ENCODE measurements around the gene UBASH3B.
"Not testable (repeated sequence)": the region's sequence is repeated elsewhere in the genome, so short reads cannot be mapped to it uniquely, and the experiment has no call there.

The UBASH3B gene

DNA sequence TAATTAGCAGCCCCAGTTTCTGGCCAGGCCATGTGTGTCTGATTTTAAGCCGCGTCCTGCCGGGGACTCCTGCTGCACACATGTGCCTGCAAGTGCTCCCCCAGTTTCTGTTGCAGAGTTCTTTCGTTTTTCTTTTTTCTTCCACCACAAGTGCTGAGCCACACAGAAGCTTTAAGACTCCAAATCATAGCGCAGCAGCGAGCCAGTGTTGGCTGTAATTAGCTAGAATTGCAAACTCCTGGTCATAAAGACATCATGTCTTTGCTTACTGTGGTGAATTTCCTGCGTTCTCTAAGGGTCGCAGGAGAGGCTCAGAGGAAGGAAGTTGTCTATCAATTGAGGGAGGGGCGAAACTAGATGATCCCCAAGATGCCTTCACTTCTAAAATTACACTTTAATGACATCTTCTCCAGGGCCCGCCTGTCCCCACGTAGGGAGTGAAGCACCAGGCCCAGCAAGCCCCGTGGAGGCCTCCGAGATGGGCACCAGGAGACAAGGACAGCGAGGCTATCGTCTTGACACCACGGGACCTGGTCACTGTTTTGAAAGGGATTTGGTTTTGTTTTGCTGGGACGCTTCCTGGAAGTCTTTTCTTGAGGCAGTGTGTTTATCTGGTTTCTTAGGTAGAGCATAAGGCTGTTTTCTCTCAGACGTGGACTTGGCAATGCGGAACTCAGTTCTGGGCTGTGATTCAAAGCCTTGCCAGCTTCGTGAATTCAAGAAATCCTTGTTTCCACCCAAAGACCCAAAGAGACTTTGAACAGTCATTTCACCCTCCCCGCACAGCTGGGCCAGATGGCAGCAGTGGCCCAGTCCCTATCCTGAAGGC lies 71.8 kb downstream of the UBASH3B start:
- Histone ChIP-seq H3K9me3 (ENCODE audit: control insufficient read depth in 2 of 2, low read length in 2 of 2) (no peaks in the 10 kb centered on the region), H3K36me3 (ENCODE audit: control insufficient read depth in 2 of 2, insufficient read depth in 2 of 2, low read length in 2 of 2) (no peaks in the 10 kb centered on the region), H3K4me3 (ENCODE audit: low read length in 2 of 2) (no peak overlapping the region), H3K27ac (ENCODE audit: low read depth in 2 of 2, low read length in 2 of 2) (peak overlapping the region; percentile 57 to 72), H3K9ac (ENCODE audit: low read depth in 1 of 2, low read length in 2 of 2) (peak overlapping the region in 1 of 2 donors; percentile 41), H3K4me1 (ENCODE audit: control insufficient read depth in 2 of 2, insufficient read depth in 2 of 2, low read length in 2 of 2) (peaks cover 0 to 8% of the 10 kb centered on the region in 2 donors), H3K27me3 (ENCODE audit: control insufficient read depth in 2 of 2, insufficient read depth in 2 of 2, low read length in 2 of 2) (no peaks in the 10 kb centered on the region)

DNA sequence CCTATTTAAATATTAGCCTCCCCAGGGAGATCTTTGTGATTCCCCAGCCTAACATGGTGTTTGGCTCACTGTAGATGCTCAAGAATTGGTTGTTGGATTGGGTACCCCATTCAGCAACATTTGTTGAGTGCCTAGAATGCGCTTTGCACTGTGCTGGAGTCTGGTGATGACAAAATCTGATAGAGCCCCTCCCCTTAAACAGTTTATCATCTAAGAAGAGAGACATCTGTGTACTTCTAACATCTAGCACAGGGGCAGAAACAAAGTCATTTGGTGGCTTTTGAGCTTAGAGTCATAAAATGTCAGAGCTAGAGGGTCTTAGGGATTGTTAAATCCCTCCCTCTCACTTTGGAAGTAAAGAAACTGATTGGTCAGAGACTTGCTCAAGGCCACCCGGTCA lies 73.0 kb downstream of the UBASH3B start:
- Histone ChIP-seq H3K36me3 (ENCODE audit: control insufficient read depth in 2 of 2, insufficient read depth in 2 of 2, low read length in 2 of 2) (no peaks in the 10 kb centered on the region), H3K27me3 (ENCODE audit: control insufficient read depth in 2 of 2, insufficient read depth in 2 of 2, low read length in 2 of 2) (no peaks in the 10 kb centered on the region), H3K4me1 (ENCODE audit: control insufficient read depth in 2 of 2, insufficient read depth in 2 of 2, low read length in 2 of 2) (peaks cover 0 to 10% of the 10 kb centered on the region in 2 donors), H3K27ac (ENCODE audit: low read depth in 2 of 2, low read length in 2 of 2) (no peak overlapping the region), H3K9ac (ENCODE audit: low read depth in 1 of 2, low read length in 2 of 2) (no peak overlapping the region), H3K4me3 (ENCODE audit: low read length in 2 of 2) (no peak overlapping the region), H3K9me3 (ENCODE audit: control insufficient read depth in 2 of 2, low read length in 2 of 2) (no peaks in the 10 kb centered on the region)

GRCh38 chr11:122729139-122729538 lies 73.6 kb downstream of the UBASH3B start:
- Histone ChIP-seq H3K4me1 (ENCODE audit: control insufficient read depth in 2 of 2, insufficient read depth in 2 of 2, low read length in 2 of 2) (peaks cover 0 to 10% of the 10 kb centered on the region in 2 donors), H3K4me3 (ENCODE audit: low read length in 2 of 2) (no peak overlapping the region), H3K9me3 (ENCODE audit: control insufficient read depth in 2 of 2, low read length in 2 of 2) (no peaks in the 10 kb centered on the region), H3K9ac (ENCODE audit: low read depth in 1 of 2, low read length in 2 of 2) (no peak overlapping the region), H3K27me3 (ENCODE audit: control insufficient read depth in 2 of 2, insufficient read depth in 2 of 2, low read length in 2 of 2) (no peaks in the 10 kb centered on the region), H3K36me3 (ENCODE audit: control insufficient read depth in 2 of 2, insufficient read depth in 2 of 2, low read length in 2 of 2) (no peaks in the 10 kb centered on the region), H3K27ac (ENCODE audit: low read depth in 2 of 2, low read length in 2 of 2) (no peak overlapping the region)

- not testable (repeated sequence) for H3K36me3 ChIP-seq (ENCODE audit: control insufficient read depth in 2 of 2, insufficient read depth in 2 of 2, low read length in 2 of 2); H3K9me3 ChIP-seq (ENCODE audit: control insufficient read depth in 2 of 2, low read length in 2 of 2); H3K9ac ChIP-seq (ENCODE audit: low read depth in 1 of 2, low read length in 2 of 2); H3K27ac ChIP-seq (ENCODE audit: low read depth in 2 of 2, low read length in 2 of 2); H3K4me3 ChIP-seq (ENCODE audit: low read length in 2 of 2); H3K4me1 ChIP-seq (ENCODE audit: control insufficient read depth in 2 of 2, insufficient read depth in 2 of 2, low read length in 2 of 2); H3K27me3 ChIP-seq (ENCODE audit: control insufficient read depth in 2 of 2, insufficient read depth in 2 of 2, low read length in 2 of 2)
Measured at GRCh38 chr11:122730694-122731093, 75.2 kb downstream of the UBASH3B start.

DNA sequence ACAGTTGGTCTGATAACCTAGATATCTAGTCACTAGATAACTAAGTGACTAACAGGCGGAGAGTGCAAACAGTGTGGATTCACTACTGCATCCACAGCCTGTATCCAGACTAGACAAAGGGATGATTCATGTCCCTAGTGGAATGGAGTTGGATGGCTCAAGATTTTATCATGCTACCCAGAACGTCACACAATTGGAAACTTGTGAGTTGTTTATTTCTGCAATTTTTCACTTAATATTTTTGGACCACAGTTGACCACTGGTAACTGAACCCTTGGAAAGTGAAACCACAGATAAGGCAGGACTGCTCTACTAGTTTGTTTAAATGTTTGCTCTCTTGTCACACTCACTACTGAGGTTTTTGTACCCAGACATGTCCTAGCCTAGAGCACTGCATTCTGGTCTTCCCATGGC lies 76.0 kb downstream of the UBASH3B start:
- H3K4me1 ChIP-seq (ENCODE audit: control insufficient read depth in 2 of 2, insufficient read depth in 2 of 2, low read length in 2 of 2) = peaks cover 6 to 10% of the 10 kb centered on the region in 2 donors
- H3K9ac ChIP-seq (ENCODE audit: low read depth in 1 of 2, low read length in 2 of 2) = no peak overlapping the region

GRCh38 chr11:122732342-122733315 lies 77.1 kb downstream of the UBASH3B start:
- Histone ChIP-seq H3K9ac (ENCODE audit: low read depth in 1 of 2, low read length in 2 of 2) (no peak overlapping the region), H3K9me3 (ENCODE audit: control insufficient read depth in 2 of 2, low read length in 2 of 2) (no peaks in the 10 kb centered on the region), H3K27ac (ENCODE audit: low read depth in 2 of 2, low read length in 2 of 2) (no peak overlapping the region), H3K4me1 (ENCODE audit: control insufficient read depth in 2 of 2, insufficient read depth in 2 of 2, low read length in 2 of 2) (peaks cover 4 to 6% of the 10 kb centered on the region in 2 donors), H3K4me3 (ENCODE audit: low read length in 2 of 2) (no peak overlapping the region), H3K27me3 (ENCODE audit: control insufficient read depth in 2 of 2, insufficient read depth in 2 of 2, low read length in 2 of 2) (no peaks in the 10 kb centered on the region), H3K36me3 (ENCODE audit: control insufficient read depth in 2 of 2, insufficient read depth in 2 of 2, low read length in 2 of 2) (no peaks in the 10 kb centered on the region)

More for the DNA sequence above, 76.0 kb downstream of the UBASH3B start:
- H3K36me3 ChIP-seq (ENCODE audit: control insufficient read depth in 2 of 2, insufficient read depth in 2 of 2, low read length in 2 of 2) = no peaks in the 10 kb centered on the region
- H3K9me3 ChIP-seq (ENCODE audit: control insufficient read depth in 2 of 2, low read length in 2 of 2) = no peaks in the 10 kb centered on the region
- no peak overlapping the region for H3K4me3 ChIP-seq (ENCODE audit: low read length in 2 of 2)
- no peak overlapping the region for H3K27ac ChIP-seq (ENCODE audit: low read depth in 2 of 2, low read length in 2 of 2)
- no peaks in the 10 kb centered on the region for H3K27me3 ChIP-seq (ENCODE audit: control insufficient read depth in 2 of 2, insufficient read depth in 2 of 2, low read length in 2 of 2)

DNA sequence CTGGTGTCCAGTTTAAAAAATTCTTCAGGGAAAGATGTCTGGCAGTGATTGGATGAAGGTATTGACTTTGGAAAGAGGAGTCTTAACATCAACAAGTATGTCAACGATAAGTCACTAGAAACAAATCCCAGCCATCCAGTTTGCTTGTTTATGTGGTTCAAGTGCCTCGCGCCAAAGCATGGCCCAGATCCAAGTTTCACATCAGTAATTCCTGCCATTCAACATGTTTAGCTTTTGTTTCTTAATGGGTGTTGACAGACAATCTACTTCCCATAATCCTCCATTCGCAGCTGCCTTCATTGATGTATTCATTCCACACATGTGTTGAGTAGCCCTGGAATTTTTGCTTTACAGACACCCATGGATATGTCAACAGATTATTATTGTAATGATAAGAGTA lies 77.8 kb downstream of the UBASH3B start:
- Histone ChIP-seq H3K4me3 (ENCODE audit: low read length in 2 of 2) (no peak overlapping the region), H3K27ac (ENCODE audit: low read depth in 2 of 2, low read length in 2 of 2) (no peak overlapping the region), H3K36me3 (ENCODE audit: control insufficient read depth in 2 of 2, insufficient read depth in 2 of 2, low read length in 2 of 2) (no peaks in the 10 kb centered on the region), H3K4me1 (ENCODE audit: control insufficient read depth in 2 of 2, insufficient read depth in 2 of 2, low read length in 2 of 2) (peaks cover 2 to 6% of the 10 kb centered on the region in 2 donors), H3K27me3 (ENCODE audit: control insufficient read depth in 2 of 2, insufficient read depth in 2 of 2, low read length in 2 of 2) (no peaks in the 10 kb centered on the region), H3K9me3 (ENCODE audit: control insufficient read depth in 2 of 2, low read length in 2 of 2) (no peaks in the 10 kb centered on the region), H3K9ac (ENCODE audit: low read depth in 1 of 2, low read length in 2 of 2) (no peak overlapping the region)

GRCh38 chr11:122734848-122735496 lies 79.5 kb downstream of the UBASH3B start:
- Histone ChIP-seq H3K4me1 (ENCODE audit: control insufficient read depth in 2 of 2, insufficient read depth in 2 of 2, low read length in 2 of 2) (peaks cover 2 to 6% of the 10 kb centered on the region in 2 donors), H3K36me3 (ENCODE audit: control insufficient read depth in 2 of 2, insufficient read depth in 2 of 2, low read length in 2 of 2) (no peaks in the 10 kb centered on the region), H3K9ac (ENCODE audit: low read depth in 1 of 2, low read length in 2 of 2) (no peak overlapping the region), H3K27ac (ENCODE audit: low read depth in 2 of 2, low read length in 2 of 2) (no peak overlapping the region), H3K27me3 (ENCODE audit: control insufficient read depth in 2 of 2, insufficient read depth in 2 of 2, low read length in 2 of 2) (no peaks in the 10 kb centered on the region), H3K9me3 (ENCODE audit: control insufficient read depth in 2 of 2, low read length in 2 of 2) (no peaks in the 10 kb centered on the region), H3K4me3 (ENCODE audit: low read length in 2 of 2) (no peak overlapping the region)

GRCh38 chr11:122737951-122738693 lies 82.6 kb downstream of the UBASH3B start:
- Histone ChIP-seq H3K9ac (ENCODE audit: low read depth in 1 of 2, low read length in 2 of 2) (no peak overlapping the region), H3K9me3 (ENCODE audit: control insufficient read depth in 2 of 2, low read length in 2 of 2) (no peaks in the 10 kb centered on the region), H3K27me3 (ENCODE audit: control insufficient read depth in 2 of 2, insufficient read depth in 2 of 2, low read length in 2 of 2) (no peaks in the 10 kb centered on the region), H3K4me1 (ENCODE audit: control insufficient read depth in 2 of 2, insufficient read depth in 2 of 2, low read length in 2 of 2) (peaks cover 6 to 7% of the 10 kb centered on the region in 2 donors), H3K27ac (ENCODE audit: low read depth in 2 of 2, low read length in 2 of 2) (no peak overlapping the region), H3K4me3 (ENCODE audit: low read length in 2 of 2) (no peak overlapping the region), H3K36me3 (ENCODE audit: control insufficient read depth in 2 of 2, insufficient read depth in 2 of 2, low read length in 2 of 2) (no peaks in the 10 kb centered on the region)

All from mucosa of rectum (tissue), 2 donors.